Lower leg skin (tissue), 4 donors: ENCODE measurements around the gene HCLS1. TPM values are rescaled to one million over a fixed set of nuclear protein-coding genes. Genes with fewer than 3 reads are reported as not detected.
"Not testable (repeated sequence)": the region's sequence is repeated elsewhere in the genome, so short reads cannot be mapped to it uniquely, and the experiment has no call there.

Source experiments
- DNase-seq, 2 donors: peaks; one replicate each; pipeline ENCODE4 v3.0.0-alpha.2; 2019; ENCODE audit warnings: low spot score in 2 of 2
- H3K4me3 ChIP-seq: fragments of 200-600 bp; sonication (generic); 2 replicates; pipeline ENCODE4 v1.5.1; 2017; ENCODE audit warnings: mild to moderate bottlenecking, low read depth; ENCODE audit not compliant: poor library complexity, severe bottlenecking
- POLR2A ChIP-seq, 2 donors: fragments of 450-650 bp; IDR thresholded peaks; one replicate each; pipeline ENCODE4 v1.6.1; 2016 to 2017; ENCODE audit warnings: antibody characterized with exemption in 2 of 2, mild to moderate bottlenecking in 1 of 2, moderate library complexity in 1 of 2
- WGBS, 2 donors: methylation state at CpG; one replicate each; pipeline ENCODE4 v1.1.5; 2018; 5-methylcytosine and 5-hydroxymethylcytosine counted together
- intact Hi-C: fragments of 100-400 bp; cut with DNase I; formaldehyde crosslinking; loops from one replicate; pipeline ENCODE4 v1.15.0; 2023; ENCODE audit warnings: low total_unique reads
- total RNA-seq, 4 donors: library from RNA; depleted of rRNA; stranded (reverse); fragments of >200 nt; gene quantifications; one replicate each; pipeline ENCODE4 v1.1.0, GENCODE V29; 2016
- TF ChIP-seq, protein P1 (sequence below), 3 donors: fragments of 450-650 bp; IDR thresholded peaks; one replicate each; pipeline ENCODE4 v1.5.1; 2016; ENCODE audit warnings: antibody characterized with exemption in 3 of 3, mild to moderate bottlenecking in 3 of 3, moderate library complexity in 2 of 3

HCLS1 gene
- total RNA-seq, 4 donors from 2014 or later: 8.8 to 21.9 (median 13.2) TPM

GRCh38 chr3:121601212-121601812 is 59.4 kb downstream of the HCLS1 start:
- no peak overlapping the region for H3K4me3 ChIP-seq
- DNase-seq: peak in 1 of 2 donors; percentile 8
- TF ChIP-seq, protein P1, sequence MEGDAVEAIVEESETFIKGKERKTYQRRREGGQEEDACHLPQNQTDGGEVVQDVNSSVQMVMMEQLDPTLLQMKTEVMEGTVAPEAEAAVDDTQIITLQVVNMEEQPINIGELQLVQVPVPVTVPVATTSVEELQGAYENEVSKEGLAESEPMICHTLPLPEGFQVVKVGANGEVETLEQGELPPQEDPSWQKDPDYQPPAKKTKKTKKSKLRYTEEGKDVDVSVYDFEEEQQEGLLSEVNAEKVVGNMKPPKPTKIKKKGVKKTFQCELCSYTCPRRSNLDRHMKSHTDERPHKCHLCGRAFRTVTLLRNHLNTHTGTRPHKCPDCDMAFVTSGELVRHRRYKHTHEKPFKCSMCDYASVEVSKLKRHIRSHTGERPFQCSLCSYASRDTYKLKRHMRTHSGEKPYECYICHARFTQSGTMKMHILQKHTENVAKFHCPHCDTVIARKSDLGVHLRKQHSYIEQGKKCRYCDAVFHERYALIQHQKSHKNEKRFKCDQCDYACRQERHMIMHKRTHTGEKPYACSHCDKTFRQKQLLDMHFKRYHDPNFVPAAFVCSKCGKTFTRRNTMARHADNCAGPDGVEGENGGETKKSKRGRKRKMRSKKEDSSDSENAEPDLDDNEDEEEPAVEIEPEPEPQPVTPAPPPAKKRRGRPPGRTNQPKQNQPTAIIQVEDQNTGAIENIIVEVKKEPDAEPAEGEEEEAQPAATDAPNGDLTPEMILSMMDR (IDR thresholded peaks at IDR 0.05): no peak
- no peak for TF ChIP-seq POLR2A (IDR thresholded peaks at IDR 0.05)
- 33 to 37% methylated on average over 4 of the region's 4 CpGs for WGBS, 2 donors
- intact Hi-C loops: no loop called here

- intact Hi-C loops, H3K4me3 ChIP-seq, DNase-seq: not testable (repeated sequence)
- 74 to 75% methylated on average over 2 of the region's 2 CpGs for WGBS, 2 donors
Observed at GRCh38 chr3:121599900-121600299, 60.8 kb downstream of the HCLS1 start.

DNA sequence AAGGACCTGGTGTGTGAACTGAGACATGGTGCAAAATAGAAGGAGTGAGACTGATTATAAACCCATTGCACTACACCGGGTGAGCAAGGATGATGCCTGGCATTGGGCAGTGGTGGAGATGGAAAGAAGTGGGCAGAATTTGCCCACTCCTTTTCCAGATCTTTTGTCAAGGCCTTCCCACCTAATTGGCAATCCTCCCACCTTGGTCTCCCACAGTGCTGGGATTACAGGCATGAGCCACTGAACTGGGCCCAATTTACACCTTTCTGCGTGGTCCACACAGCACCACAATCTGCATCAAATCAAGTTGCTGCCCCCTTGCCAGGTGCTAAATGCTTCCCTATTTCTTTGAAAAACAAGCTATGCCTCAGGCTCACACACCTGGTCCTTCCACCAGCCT is 62.1 kb downstream of the HCLS1 start:
- TF ChIP-seq, protein P1 (IDR thresholded peaks at IDR 0.05): no peak
- TF ChIP-seq POLR2A (IDR thresholded peaks at IDR 0.05): no peak
- H3K4me3 ChIP-seq: no peak overlapping the region
- DNase-seq: peak in 1 of 2 donors; percentile 25
- 78 to 82% methylated on average over 2 of the region's 2 CpGs for WGBS, 2 donors
- intact Hi-C loops: no loop called here

GRCh38 chr3:121595765-121596406 is 64.8 kb downstream of the HCLS1 start:
- 80 to 82% methylated on average over 4 of the region's 4 CpGs for WGBS, 2 donors
- no peak overlapping the region for H3K4me3 ChIP-seq
- DNase-seq: peak in 1 of 2 donors; percentile 13
- intact Hi-C loops: no loop called here
- no peak for TF ChIP-seq POLR2A (IDR thresholded peaks at IDR 0.05)
- TF ChIP-seq, protein P1 (IDR thresholded peaks at IDR 0.05): no peak

- H3K4me3 ChIP-seq: no peak overlapping the region
- TF ChIP-seq, protein P1 (IDR thresholded peaks at IDR 0.05): no peak
- TF ChIP-seq POLR2A (IDR thresholded peaks at IDR 0.05): no peak
- intact Hi-C loops: no loop called here
- 91 to 92% methylated on average over 2 of the region's 2 CpGs for WGBS, 2 donors
- no peak for DNase-seq
Observed at GRCh38 chr3:121594850-121595249, 65.9 kb downstream of the HCLS1 start.

- H3K4me3 ChIP-seq, DNase-seq, intact Hi-C loops: not testable (repeated sequence)
- WGBS, 2 donors: 92 to 95% methylated on average over 4 of the region's 4 CpGs
Observed at GRCh38 chr3:121593806-121594205, 66.9 kb downstream of the HCLS1 start.
